ENCODE results near the gene OR6N1. TPM values are rescaled to one million over a fixed set of nuclear protein-coding genes. Genes with fewer than 3 reads are reported as not detected.
A peak's percentile ranks its signal among the peaks of the same experiment; 100 is the strongest.

Gene OR6N1
- total and polyA plus RNA-seq, 9 of the 15 experiments (the other 6 are each of a cell fraction or from before 2014, with no cell fraction given) = 0.01 to 0.07 TPM; not detected in 7

- TF ChIP-seq CCAR2 (IDR thresholded peaks at IDR 0.05; ENCODE audit: low read depth, low read length) (no peak), STAT5A (IDR thresholded peaks at IDR 0.05; ENCODE audit: borderline replicate concordance, low read length) (no peak), TRIM25 (IDR thresholded peaks at IDR 0.05; ENCODE audit: borderline replicate concordance) (no peak), HNRNPL (IDR thresholded peaks at IDR 0.05; ENCODE audit: low read depth, low read length) (no peak), MYC (IDR thresholded peaks at IDR 0.05; ENCODE audit: low read depth, low read length) (no peak), MYC (CRISPR knock-in tag; IDR thresholded peaks at IDR 0.05; ENCODE audit: borderline replicate concordance, low read depth) (no peak), KDM4B (IDR thresholded peaks at IDR 0.05; ENCODE audit: borderline replicate concordance in 2 of 2, low read depth in 1 of 2) (no peak), SMARCA5 (IDR thresholded peaks at IDR 0.05) (no peak), ZNF12 (CRISPR knock-in tag; IDR thresholded peaks at IDR 0.05) (no peak), ZNF583 (CRISPR knock-in tag; IDR thresholded peaks at IDR 0.05) (no peak), SMC3 (conservative IDR thresholded peaks at IDR 0.05; ENCODE audit: insufficient read depth, low read depth, low read length) (0 out of 2 replicates have a peak, but pooled peaks have one; percentile 27), HSF4 (CRISPR knock-in tag; IDR thresholded peaks at IDR 0.05; ENCODE audit: borderline replicate concordance) (no peak), CREBBP (IDR thresholded peaks at IDR 0.05; ENCODE audit: low read depth, low read length) (no peak), LEF1 (IDR thresholded peaks at IDR 0.05) (no peak), HDGF (IDR thresholded peaks at IDR 0.05) (no peak), ZSCAN32 (CRISPR knock-in tag; IDR thresholded peaks at IDR 0.05) (no peak), POLR3A (IDR thresholded peaks at IDR 0.05; ENCODE audit: borderline replicate concordance, extremely low read depth, insufficient read depth, insufficient read length) (no peak), REST (IDR thresholded peaks at IDR 0.05; ENCODE audit: borderline replicate concordance) (peak; percentile 55; the same call in 1 of the 2 replicates), REST (CRISPR knock-in tag; IDR thresholded peaks at IDR 0.05; ENCODE audit: low read depth) (no peak), HMG20B (CRISPR knock-in tag; IDR thresholded peaks at IDR 0.05) (no peak), ZBTB1 (CRISPR knock-in tag; IDR thresholded peaks at IDR 0.05; ENCODE audit: borderline replicate concordance, low read depth) (no peak), RAD21 (CRISPR knock-in tag; conservative IDR thresholded peaks at IDR 0.05 in 1 of 2, IDR thresholded peaks at IDR 0.05 in 1 of 2) (peak; percentile 44 to 74)
Measured at GRCh38 chr1:158793604-158794003, 21.6 kb upstream of the OR6N1 start (continued).

Measured in K562 (cell line).